DOHH2 (cell line): Measurements from ENCODE around the gene SLCO6A1.

Experiments used
- EZH2phosphoT487 ChIP-seq: fragments of 200-600 bp; sonication (generic); IDR thresholded peaks from 2 replicates; pipeline ENCODE4 v1.6.1; 2017; ENCODE audit warnings: borderline replicate concordance, mild to moderate bottlenecking, antibody characterized with exemption, low read length, moderate library complexity, mixed read lengths
- TF ChIP-seq, protein P1 (sequence below): fragments of 200-600 bp; sonication (generic); IDR thresholded peaks from one replicate; pipeline ENCODE4 v1.5.1; 2014; ENCODE audit warnings: antibody characterized with exemption, mild to moderate bottlenecking, low read depth, low read length; ENCODE audit not compliant: poor library complexity, severe bottlenecking

DNA sequence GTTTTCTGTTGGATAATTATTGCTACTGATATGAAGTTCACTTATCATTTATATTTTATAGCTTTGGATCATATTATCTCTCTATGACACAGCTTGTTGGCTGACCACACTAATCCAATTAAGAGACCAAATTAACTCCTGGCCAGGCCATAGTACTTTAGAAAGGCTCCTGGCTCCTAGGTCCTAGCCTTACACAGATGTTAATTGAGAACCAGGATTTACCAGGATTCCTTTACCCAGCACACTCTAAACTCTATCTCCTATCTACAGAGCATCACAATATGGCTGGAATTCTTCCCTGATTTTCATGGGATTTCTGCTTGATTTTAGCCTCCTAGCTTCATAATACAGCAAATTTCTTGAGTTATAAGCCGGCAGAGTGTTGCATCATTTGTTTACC lies 80.3 kb downstream of the SLCO6A1 start:
- TF ChIP-seq, protein P1, sequence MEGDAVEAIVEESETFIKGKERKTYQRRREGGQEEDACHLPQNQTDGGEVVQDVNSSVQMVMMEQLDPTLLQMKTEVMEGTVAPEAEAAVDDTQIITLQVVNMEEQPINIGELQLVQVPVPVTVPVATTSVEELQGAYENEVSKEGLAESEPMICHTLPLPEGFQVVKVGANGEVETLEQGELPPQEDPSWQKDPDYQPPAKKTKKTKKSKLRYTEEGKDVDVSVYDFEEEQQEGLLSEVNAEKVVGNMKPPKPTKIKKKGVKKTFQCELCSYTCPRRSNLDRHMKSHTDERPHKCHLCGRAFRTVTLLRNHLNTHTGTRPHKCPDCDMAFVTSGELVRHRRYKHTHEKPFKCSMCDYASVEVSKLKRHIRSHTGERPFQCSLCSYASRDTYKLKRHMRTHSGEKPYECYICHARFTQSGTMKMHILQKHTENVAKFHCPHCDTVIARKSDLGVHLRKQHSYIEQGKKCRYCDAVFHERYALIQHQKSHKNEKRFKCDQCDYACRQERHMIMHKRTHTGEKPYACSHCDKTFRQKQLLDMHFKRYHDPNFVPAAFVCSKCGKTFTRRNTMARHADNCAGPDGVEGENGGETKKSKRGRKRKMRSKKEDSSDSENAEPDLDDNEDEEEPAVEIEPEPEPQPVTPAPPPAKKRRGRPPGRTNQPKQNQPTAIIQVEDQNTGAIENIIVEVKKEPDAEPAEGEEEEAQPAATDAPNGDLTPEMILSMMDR = no peak
- TF ChIP-seq EZH2phosphoT487 = no peak
